Measurements from ENCODE around the gene ZIC4.

ZIC4 gene

DNA sequence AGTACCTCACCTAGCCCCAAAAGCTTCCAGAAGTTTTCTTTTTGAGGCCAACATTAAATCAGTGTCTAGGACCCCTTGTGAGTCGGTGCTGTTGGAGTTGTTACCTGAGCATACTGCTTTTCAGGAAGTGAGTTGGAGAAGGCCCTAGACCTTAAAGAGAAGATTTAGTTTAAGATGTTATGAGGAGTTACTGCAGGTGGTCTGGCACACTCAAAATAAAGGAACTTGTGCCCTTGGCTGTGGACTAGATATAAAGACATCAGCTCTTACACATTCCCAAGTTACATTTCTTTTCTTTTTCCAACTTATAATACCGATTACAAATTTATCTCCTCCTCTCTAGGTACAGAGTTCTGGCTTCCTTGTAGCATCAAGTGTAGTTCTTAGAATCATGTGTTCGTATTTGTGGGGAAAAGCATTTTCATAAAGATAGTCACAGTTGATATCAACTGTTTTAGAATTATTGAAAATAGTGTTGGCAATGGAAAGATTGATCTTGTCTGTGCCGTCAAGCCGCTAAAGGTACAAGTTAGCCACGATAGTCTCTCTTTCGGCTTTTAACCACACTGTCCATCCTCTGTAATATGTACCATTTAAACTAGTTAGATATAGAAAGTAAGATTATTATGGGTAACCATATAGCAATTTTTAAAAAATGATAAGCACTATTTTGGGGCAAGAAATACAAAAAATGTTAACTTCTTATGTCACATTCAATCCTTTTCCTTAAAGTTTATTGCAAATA lies 11.4 kb upstream of the ZIC4 start:
- no peak for DNase-seq (ENCODE audit: low read depth)

GRCh38 chr3:147416931-147417330 lies 10.6 kb upstream of the ZIC4 start:
- DNase-seq (ENCODE audit: low read depth): no peak

DNA sequence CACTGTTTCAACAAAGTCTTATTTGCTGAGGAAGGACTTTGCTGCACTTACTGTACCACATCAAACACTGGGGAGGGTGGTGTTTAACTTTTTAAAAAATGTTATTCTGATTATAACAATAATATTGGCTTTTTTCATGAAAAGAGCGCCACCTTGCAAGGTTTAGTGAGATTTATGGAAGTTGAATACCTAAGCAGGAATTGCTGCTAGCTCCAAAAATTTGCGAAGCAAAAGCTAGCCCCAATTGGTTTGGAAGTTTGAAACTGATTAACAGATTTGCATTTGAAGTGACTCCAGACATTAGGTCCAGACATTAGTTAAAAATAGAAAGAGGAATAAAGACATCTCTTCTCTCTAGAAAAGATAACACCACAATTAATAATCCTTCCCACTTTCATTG lies 9.5 kb upstream of the ZIC4 start:
- DNase-seq (ENCODE audit: low read depth): no peak

GRCh38 chr3:147415286-147415685 lies 8.9 kb upstream of the ZIC4 start:
- DNase-seq (ENCODE audit: low read depth): no peak

DNA sequence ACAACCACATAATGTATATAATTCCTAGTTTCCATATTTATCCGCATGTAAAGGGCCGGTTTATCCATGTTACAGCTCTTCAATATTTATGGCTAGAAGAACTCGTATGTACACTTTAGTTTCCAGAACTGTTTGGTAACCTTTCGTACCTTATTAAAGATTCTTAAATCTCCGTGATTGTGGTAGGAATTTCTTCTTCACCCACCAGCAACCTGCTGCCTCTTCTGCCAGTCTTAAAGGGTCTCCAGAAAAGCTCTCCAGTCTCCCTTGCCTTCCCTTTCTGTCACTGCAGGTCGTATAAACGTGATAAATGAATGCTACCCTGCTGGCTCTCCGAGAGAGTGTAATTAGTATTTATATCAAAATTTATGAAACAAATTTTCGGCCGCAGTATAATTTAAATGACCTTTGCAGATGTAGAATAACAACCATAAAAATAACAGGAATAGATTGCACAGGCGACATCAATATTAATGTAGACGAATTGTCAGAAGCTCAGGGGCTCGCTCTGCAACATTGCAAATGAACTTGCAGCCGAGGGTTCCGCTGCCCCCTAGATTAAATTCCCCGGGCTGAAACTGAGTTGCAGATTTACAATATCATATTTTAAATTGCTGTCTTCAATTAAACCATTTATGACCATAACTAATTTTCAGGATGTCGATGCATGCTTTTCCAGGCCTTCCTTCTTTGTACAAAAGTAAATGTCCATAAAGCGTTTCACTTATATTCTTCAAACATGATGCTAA lies 8.2 kb upstream of the ZIC4 start:
- DNase-seq (ENCODE audit: low read depth): no peak

GRCh38 chr3:147413686-147414389 lies 7.5 kb upstream of the ZIC4 start:
- no peak for DNase-seq (ENCODE audit: low read depth)

DNA sequence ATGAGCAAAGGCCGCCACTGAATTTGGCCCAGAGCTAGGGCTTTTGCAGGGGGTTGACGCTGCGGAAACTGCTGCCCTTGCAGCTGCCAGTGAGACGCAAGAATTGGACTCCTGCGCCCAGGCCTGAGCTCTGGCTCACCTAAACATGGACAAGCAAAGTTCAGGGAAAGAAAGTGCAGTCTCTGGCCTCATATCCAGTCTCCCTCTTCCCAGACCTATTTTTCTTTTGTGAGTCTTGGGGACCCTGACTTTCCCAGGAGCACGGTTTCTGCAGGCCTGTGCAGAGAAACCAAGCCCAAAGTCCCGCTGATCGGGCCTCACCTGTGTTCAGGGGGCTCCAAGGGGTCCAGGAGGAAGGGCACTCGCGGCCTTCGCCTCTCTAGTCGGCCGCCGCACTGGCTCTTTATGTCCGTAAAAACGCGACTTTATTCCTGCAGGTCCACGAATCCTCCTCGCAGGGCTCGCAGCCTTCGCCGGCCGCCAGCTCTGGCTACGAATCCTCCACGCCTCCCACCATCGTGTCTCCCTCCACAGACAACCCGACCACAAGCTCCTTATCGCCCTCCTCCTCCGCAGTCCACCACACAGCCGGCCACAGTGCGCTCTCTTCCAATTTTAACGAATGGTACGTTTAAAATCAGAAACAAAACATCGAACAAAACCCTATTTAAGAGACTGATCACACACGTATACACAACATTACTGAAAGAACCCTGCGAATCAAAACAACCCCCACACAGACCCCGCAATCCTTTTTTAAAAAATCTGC lies 6.8 kb upstream of the ZIC4 start:
- no peak for DNase-seq (ENCODE audit: low read depth)

- no peak for DNase-seq (ENCODE audit: low read depth)
These were observed 6.0 kb upstream of the ZIC4 start for GRCh38 chr3:147412261-147412916.

GRCh38 chr3:147411815-147412241 lies 5.5 kb upstream of the ZIC4 start:
- no peak for DNase-seq (ENCODE audit: low read depth)

DNA sequence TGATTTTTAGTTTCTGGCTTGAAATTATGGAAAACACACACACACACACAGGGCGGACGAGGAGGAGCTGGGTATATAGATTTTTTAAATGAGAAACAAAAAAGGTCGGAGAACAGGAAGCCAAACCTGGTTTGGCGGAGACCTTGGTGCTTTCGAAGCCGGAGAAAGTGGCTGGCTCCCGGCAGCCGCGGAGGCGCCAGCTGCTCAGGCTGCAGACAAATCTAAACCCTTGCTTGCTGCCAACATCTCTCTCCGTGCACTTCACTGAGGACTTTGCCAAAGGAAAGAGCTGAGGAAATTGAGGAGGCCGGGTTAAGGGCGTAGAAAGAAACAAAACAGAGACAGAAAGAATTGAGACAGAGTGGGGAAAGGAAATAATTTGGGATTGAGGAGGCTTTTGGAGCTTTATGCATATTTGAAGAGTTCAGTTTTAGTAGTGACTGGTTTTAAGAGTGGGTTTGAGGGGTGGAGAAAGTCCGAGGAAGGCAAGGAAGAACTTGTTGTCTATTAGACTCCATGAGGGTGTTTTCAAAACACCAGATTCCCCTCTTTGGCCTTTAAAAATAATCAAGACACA lies 5.0 kb upstream of the ZIC4 start:
- no peak for DNase-seq (ENCODE audit: low read depth)

GRCh38 chr3:147410526-147411237 lies 4.3 kb upstream of the ZIC4 start:
- DNase-seq (ENCODE audit: low read depth): no peak

DNA sequence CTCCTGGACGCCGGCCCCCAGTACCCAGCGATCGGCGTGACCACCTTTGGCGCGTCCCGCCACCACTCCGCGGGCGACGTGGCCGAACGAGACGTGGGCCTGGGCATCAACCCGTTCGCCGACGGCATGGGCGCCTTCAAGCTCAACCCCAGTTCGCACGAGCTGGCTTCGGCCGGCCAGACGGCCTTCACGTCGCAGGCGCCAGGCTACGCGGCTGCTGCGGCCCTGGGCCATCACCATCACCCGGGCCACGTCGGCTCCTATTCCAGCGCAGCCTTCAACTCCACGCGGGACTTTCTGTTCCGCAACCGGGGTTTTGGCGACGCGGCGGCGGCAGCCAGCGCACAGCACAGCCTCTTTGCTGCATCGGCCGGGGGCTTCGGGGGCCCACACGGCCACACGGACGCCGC lies 3.8 kb upstream of the ZIC4 start:
- no peak for DNase-seq (ENCODE audit: low read depth)

DNA sequence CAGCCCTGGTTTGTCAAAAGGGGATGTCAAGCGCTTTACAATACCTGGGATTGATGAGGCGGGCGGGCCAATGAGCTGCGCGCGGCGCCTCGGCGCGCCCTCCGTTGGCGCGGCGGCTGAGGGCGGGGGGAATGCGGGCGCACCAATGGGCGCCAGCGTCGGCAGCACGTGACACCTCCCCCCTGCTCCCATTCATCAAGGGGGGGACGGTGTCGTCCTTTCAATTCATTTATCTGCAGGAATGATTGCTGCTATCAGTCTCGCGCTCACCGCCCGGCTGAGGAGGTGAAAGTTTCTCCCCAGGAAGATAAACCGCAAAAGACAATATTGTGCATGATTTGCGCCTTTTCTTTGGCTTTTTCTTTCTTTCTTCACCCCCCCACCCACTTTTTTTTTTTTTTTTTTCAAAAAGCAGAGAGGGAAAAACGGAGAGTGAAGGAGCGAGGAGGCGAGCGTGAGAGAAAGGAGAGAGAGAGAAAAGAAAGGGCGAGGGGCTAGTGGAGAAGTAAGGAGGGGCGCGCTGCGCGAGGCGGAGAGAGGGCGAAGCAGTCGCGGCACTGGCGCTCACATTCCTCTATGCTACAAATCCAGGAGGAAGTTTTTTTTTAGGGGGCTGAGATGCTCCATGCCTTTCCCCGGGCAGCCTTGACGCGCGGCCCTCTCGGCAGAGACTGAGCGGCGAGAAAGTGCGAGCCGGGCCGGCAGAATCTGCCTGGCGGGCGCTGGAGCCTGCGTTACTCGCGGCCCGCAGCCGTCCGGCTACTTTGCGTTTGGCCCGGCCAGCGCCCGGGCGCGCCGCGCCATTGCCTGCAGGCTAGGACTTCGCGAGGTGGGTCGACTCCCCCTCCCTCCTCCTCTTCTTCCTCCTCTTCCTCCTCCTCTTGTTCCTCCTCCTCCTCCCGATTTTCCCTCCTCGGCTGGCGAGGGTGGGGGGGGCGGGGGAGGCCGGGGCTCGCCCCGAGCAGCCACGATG lies 3.1 kb upstream of the ZIC4 start, which contains the start of gene ZIC1:
TSS of gene ZIC1 (plus strand) at position 223 of the 973 bp plus-strand sequence. CDS start at position 971, 748 bp downstream.
- no peak for DNase-seq (ENCODE audit: low read depth)

- no peak for DNase-seq (ENCODE audit: low read depth)
These were observed 2.1 kb upstream of the ZIC4 start for GRCh38 chr3:147408188-147409100.

DNA sequence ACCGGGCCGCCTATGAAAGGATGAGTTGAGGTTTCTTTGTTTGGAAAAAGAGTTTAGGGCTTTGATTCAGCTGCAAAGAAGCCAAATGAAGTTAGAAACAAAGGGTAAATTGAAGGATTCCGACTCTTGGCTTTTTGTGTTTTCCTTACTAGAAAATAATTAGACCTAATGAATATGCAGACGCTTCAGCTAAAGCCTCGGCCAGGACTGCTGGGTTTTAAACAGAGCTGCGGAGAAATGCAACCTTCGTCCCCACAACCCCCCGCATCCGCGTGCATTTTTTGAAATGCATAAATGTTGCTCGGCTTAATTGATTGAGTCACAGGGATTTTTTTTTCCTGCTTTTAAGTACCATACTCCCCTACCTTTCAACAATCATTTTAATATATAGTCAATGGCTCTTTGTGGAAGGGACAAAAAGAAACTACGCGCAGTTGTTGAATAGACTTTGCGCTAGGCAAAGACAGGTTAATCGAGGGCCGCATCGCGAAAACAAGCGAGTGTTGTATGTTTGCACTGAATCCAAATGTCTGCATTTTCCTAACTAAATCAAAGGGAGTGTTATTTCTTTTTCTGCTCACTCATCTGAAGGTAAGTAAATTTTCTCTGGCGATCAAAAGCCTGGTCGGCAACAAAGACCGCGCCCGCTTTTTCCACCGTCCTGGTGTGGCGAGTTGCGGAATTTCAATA lies 1.3 kb upstream of the ZIC4 start:
- DNase-seq (ENCODE audit: low read depth): no peak

DNA sequence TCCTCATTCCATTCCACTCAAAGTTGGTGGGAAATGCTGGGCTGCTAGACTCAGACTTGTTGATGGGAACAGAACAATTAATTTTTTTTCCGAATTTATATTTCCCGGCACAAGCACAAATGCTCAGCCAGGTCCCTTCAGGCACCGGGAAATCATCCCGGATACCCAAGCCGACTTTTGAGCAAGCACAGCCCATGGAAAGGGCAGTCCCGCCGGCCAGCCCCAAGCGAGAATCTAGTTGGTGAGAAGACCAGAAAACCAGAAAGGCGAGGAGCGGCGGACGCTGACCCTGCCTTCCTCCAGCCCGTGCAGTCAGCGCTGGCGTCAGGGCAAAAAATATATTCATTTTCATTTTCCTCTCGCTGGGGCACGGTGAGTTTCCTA lies 763 bp upstream of the ZIC4 start:
- no peak for DNase-seq (ENCODE audit: low read depth)

DNA sequence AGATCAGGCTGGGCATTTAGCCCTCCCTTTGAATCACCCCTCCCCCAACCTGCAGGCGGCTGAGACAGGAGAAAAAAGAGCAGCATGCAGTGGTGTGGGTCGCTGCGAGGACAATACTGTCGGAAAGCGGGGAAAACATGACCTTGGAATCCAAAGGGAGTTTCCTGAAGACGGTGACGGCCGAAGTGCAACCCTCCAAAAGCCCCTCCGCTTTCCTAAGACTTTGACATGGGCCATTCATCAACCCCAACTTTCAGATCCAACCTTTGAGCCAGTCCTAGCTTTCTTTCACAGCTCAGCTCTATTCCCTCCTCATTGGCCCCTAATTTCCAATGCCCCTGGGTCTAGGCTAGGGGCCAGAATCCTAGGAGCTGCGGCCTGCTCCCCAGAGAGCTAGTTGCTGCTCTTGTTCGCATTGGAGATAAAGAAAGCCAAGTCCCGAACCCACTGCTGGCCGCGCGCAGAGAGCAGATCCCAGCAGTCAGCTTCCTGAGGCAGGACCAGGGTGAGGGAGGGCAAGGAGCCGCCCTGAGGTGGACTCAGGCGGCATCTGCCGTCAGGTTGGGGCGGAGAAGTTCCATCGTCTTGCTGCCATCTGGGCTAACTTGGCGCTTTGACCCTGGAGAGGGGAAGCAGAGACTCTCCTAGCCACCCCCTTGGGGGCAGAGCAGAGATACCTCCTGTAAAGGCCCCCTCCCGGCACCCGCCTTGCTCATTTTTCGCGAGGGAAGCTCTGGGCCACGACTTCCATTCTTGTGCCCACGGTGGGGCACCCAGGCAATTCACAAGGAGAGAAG lies 914 bp downstream of the ZIC4 start:
- DNase-seq (ENCODE audit: low read depth): no peak
